PC-9 (cell line): ENCODE data around the gene MYOF. TPM values are rescaled to one million over a fixed set of nuclear protein-coding genes. Genes with fewer than 3 reads are reported as not detected.

Experiments used
- Bru-seq: library from RNA; stranded (reverse); fragments of 400-500 nt; gene quantifications from one replicate; lab custom pipeline; 2021; lab: Mats Ljungman, UMichigan
- BruChase-seq, 2 experiments: library from RNA; stranded (reverse); fragments of 400-500 nt; gene quantifications; one replicate each; lab custom pipeline; 2021; lab: Mats Ljungman, UMichigan
- BruUV-seq: library from RNA; stranded (reverse); fragments of 400-500 nt; replicated peaks from 2 replicates; lab custom pipeline; 2021; lab: Mats Ljungman, UMichigan
- CTCF ChIA-PET: fragments of 300-600 bp; sonication (Branson Sonifier 250); formaldehyde crosslinking; loops from one replicate; lab custom pipeline; 2022; ENCODE audit warnings: antibody characterized with exemption; lab: Charles Lee
- POLR2A ChIA-PET: fragments of 300-600 bp; sonication (Branson Sonifier 250); formaldehyde crosslinking; loops from one replicate; lab custom pipeline; 2022; ENCODE audit warnings: antibody characterized with exemption; ENCODE audit not compliant: unreplicated experiment; lab: Charles Lee
- DNase-seq, 2 experiments: peaks; one replicate each; pipeline versions ENCODE4 v3.0.0 to v3.0.0-alpha.2; 2015 to 2022; ENCODE audit warnings: mixed read lengths in 1 of 2
- H2AFZ ChIP-seq: fragments of 200-600 bp; sonication (generic); 2 replicates; pipeline ENCODE4 v1.8.1; 2017; ENCODE audit warnings: antibody characterized with exemption
- H3F3A ChIP-seq: fragments of 200-600 bp; sonication (generic); 2 replicates; pipeline ENCODE4 v1.8.1; 2017; ENCODE audit warnings: antibody characterized with exemption, mild to moderate bottlenecking, low read depth; ENCODE audit not compliant: insufficient read depth
- H3K27ac ChIP-seq: fragments of 200-600 bp; sonication (generic); 2 replicates; pipeline ENCODE4 v1.6.1; 2016; ENCODE audit warnings: mixed run types
- H3K27me3 ChIP-seq: fragments of 200-600 bp; sonication (generic); 2 replicates; pipeline ENCODE4 v1.6.1; 2016; ENCODE audit warnings: low read depth, mixed run types; ENCODE audit not compliant: insufficient read depth
- H3K36me3 ChIP-seq: fragments of 200-600 bp; sonication (generic); 2 replicates; pipeline ENCODE4 v1.6.1; 2016; ENCODE audit warnings: low read depth, mixed run types
- H3K4me1 ChIP-seq: fragments of 200-600 bp; sonication (generic); replicated peaks from 2 replicates; pipeline ENCODE4 v1.6.1; 2016; ENCODE audit warnings: mixed run types; ENCODE audit not compliant: insufficient read depth
- H3K4me2 ChIP-seq: fragments of 200-600 bp; sonication (generic); 2 replicates; pipeline ENCODE4 v1.6.1; 2017; ENCODE audit warnings: mixed run types
- H3K4me3 ChIP-seq: fragments of 200-600 bp; sonication (generic); 2 replicates; pipeline ENCODE4 v1.6.1; 2016; ENCODE audit warnings: mixed run types
- H3K79me2 ChIP-seq: fragments of 200-600 bp; sonication (generic); 2 replicates; pipeline ENCODE4 v1.6.1; 2017; ENCODE audit warnings: low read depth, mixed run types
- H3K9me2 ChIP-seq: fragments of 200-600 bp; sonication (generic); 2 replicates; pipeline ENCODE4 v1.8.1; 2017; ENCODE audit warnings: mild to moderate bottlenecking; ENCODE audit not compliant: insufficient read depth
- H3K9me3 ChIP-seq: fragments of 200-600 bp; sonication (generic); 2 replicates; pipeline ENCODE4 v1.8.1; 2016; ENCODE audit warnings: low read depth; ENCODE audit not compliant: insufficient read depth
- H4K20me1 ChIP-seq: fragments of 200-600 bp; sonication (generic); 2 replicates; pipeline ENCODE4 v1.8.1; 2017; ENCODE audit not compliant: insufficient read depth
- EZH2 ChIP-seq: fragments of 200-600 bp; sonication (generic); IDR thresholded peaks from 2 replicates; pipeline ENCODE4 v1.8.0; 2017; ENCODE audit warnings: antibody characterized with exemption, low read depth
- intact Hi-C: fragments of 100-400 bp; cut with micrococcal nuclease; formaldehyde crosslinking; loops from one replicate; pipeline ENCODE4 v1.10.0; 2022; ENCODE audit not compliant: unreplicated experiment
- long read RNA-seq: library from polyadenylated mRNA; stranded (forward); transcript quantifications from one replicate; pipeline ENCODE4 v2.0.0, GENCODE V29; 2022
- total RNA-seq: library from RNA; stranded (reverse); gene quantifications from 2 replicates; pipeline ENCODE4 v1.2.3, GENCODE V29; 2021
- TF ChIP-seq, protein P1 (sequence below): fragments of 200-600 bp; sonication (generic); conservative IDR thresholded peaks from 2 replicates; pipeline ENCODE4 v1.6.1; 2017; ENCODE audit warnings: mixed run types, antibody characterized with exemption, mild to moderate bottlenecking, moderate library complexity

Gene MYOF, protein sequence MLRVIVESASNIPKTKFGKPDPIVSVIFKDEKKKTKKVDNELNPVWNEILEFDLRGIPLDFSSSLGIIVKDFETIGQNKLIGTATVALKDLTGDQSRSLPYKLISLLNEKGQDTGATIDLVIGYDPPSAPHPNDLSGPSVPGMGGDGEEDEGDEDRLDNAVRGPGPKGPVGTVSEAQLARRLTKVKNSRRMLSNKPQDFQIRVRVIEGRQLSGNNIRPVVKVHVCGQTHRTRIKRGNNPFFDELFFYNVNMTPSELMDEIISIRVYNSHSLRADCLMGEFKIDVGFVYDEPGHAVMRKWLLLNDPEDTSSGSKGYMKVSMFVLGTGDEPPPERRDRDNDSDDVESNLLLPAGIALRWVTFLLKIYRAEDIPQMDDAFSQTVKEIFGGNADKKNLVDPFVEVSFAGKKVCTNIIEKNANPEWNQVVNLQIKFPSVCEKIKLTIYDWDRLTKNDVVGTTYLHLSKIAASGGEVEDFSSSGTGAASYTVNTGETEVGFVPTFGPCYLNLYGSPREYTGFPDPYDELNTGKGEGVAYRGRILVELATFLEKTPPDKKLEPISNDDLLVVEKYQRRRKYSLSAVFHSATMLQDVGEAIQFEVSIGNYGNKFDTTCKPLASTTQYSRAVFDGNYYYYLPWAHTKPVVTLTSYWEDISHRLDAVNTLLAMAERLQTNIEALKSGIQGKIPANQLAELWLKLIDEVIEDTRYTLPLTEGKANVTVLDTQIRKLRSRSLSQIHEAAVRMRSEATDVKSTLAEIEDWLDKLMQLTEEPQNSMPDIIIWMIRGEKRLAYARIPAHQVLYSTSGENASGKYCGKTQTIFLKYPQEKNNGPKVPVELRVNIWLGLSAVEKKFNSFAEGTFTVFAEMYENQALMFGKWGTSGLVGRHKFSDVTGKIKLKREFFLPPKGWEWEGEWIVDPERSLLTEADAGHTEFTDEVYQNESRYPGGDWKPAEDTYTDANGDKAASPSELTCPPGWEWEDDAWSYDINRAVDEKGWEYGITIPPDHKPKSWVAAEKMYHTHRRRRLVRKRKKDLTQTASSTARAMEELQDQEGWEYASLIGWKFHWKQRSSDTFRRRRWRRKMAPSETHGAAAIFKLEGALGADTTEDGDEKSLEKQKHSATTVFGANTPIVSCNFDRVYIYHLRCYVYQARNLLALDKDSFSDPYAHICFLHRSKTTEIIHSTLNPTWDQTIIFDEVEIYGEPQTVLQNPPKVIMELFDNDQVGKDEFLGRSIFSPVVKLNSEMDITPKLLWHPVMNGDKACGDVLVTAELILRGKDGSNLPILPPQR (N-terminal part only)
- total RNA-seq (255 and 274 TPM in 2 replicates), Bru-seq, nascent RNA (percentile 94 among the genes with signal in this experiment), BruChase-seq, experiment 1, labeled RNA remaining after a 2-hour chase (percentile 94 among the genes with signal in this experiment), BruChase-seq, experiment 2, labeled RNA remaining after a 6-hour chase (percentile 92 among the genes with signal in this experiment)
- long read RNA-seq, partial matches to known transcripts, result 20 of 37 reads
- long read RNA-seq, other reads (novel, unspliced or antisense), result 13 of 37 reads

DNA sequence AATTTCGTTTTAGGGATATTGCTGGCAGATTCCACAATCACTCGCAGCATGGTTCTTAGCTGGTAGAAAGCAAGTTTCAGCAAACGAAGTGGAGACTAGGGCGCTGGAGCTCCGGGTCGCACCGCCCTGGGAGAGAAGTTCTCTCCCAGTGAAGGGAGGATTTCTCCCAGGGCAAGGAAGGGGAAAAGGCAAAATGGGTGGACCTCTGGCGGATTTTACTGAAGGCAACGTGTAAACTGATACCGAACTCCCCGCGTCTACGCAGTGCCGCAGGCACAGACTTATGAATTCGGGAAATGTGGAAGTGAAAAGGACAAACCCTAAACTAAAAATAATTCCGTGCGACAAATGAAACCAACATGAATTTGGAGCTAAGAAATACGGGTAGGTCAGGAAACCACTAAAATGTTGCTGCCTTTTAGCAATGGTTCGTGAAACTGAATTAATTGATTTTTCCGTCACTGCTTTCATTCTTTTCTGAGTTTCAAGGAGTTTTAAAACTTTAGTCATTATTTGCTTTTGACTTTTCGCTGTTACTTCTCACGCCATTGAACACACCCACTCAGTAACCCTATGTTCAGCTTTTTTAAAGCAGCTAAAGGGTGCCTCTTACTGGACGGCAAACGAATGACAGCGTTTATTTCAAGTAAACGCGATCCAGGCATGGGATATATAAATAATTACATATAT, at the start of gene MYOF:
MYOF (minus strand) TSS at position 190 of the 690 bp plus-strand sequence; CDS start at position 50, 140 bp downstream.
- peaks cover 10% of the 10 kb centered on the region; the same call in 1 of the 2 replicates for H3F3A ChIP-seq
- H2AFZ ChIP-seq, result no peak within 1 kb of the TSS
- H3K27ac ChIP-seq, result peak within 1 kb of the TSS; percentile 99
- peaks cover 46% of the 10 kb centered on the region for H3K79me2 ChIP-seq
- TF ChIP-seq, protein P1, sequence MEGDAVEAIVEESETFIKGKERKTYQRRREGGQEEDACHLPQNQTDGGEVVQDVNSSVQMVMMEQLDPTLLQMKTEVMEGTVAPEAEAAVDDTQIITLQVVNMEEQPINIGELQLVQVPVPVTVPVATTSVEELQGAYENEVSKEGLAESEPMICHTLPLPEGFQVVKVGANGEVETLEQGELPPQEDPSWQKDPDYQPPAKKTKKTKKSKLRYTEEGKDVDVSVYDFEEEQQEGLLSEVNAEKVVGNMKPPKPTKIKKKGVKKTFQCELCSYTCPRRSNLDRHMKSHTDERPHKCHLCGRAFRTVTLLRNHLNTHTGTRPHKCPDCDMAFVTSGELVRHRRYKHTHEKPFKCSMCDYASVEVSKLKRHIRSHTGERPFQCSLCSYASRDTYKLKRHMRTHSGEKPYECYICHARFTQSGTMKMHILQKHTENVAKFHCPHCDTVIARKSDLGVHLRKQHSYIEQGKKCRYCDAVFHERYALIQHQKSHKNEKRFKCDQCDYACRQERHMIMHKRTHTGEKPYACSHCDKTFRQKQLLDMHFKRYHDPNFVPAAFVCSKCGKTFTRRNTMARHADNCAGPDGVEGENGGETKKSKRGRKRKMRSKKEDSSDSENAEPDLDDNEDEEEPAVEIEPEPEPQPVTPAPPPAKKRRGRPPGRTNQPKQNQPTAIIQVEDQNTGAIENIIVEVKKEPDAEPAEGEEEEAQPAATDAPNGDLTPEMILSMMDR, result peak; percentile 43; the same call in 1 of the 2 replicates
- TF ChIP-seq EZH2, result no peak
- CTCF ChIA-PET, result interaction anchor here (0.5 to 2.5 kb wide), 11 partner anchors 11 to 613 kb away, joined by 3 to 20 read pairs (median 3); no protein-coding TSS in a partner anchor
- peak within 1 kb of the TSS; percentile 79 for H3K4me2 ChIP-seq
- intact Hi-C loops, result loop anchor here (1.0 to 2.0 kb wide), 6 partner anchors 16 to 106 kb away; no protein-coding TSS in a partner anchor
- BruUV-seq, result no TSS peak
- POLR2A ChIA-PET, result interaction anchor here (0.6 to 1.6 kb wide), 16 partner anchors 11 to 1754 kb away, joined by 3 to 18 read pairs (median 5); partner anchors contain the start of gene CEP55
- peak within 1 kb of the TSS; percentile 67 for H3K4me3 ChIP-seq
- no peaks in the 10 kb centered on the region for H4K20me1 ChIP-seq
- H3K27me3 ChIP-seq, result no peaks in the 10 kb centered on the region
- DNase-seq, result peak; percentile 56 to 75
- 0 out of 2 replicates have a peak, but pooled peaks cover 4% of the 10 kb centered on the region for H3K4me1 ChIP-seq
- H3K36me3 ChIP-seq, result no peaks in the 10 kb centered on the region
- H3K9me2 ChIP-seq, result no peaks in the 10 kb centered on the region
- H3K9me3 ChIP-seq, result no peaks in the 10 kb centered on the region

DNA sequence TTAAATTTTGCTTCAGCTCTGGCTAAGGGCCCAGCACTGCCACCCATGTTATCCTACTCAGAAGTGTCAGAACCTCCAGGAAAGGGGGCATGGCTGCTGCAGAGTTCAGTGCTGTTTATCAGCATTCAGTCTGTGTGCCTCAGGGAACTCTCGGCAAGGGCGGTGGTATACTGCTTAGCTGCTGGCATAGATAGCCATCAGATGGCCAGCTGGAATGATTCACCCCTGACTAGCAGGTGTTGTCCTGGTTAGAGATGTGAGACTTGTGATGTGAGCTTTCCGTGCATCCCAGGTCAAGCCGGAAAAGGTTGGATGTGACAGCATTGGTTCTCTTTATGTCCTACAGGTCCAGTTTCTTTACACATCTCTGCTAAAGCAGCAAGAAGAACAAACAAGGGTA, 36.4 kb upstream of the MYOF start:
- intact Hi-C loops, result loop anchor here (10.0 kb wide), 1 partner anchor 444 kb away; the partner anchor contains the start of gene CYP26A1
- H3K36me3 ChIP-seq, result no peaks in the 10 kb centered on the region
- H3K4me2 ChIP-seq, result no peak overlapping the region
- no peaks in the 10 kb centered on the region for H4K20me1 ChIP-seq
- DNase-seq, result peak in 1 of 2 experiments; percentile 72
- H2AFZ ChIP-seq, result no peak overlapping the region
- no peak for TF ChIP-seq EZH2
- TF ChIP-seq, protein P1, result no peak
- H3K27me3 ChIP-seq, result no peaks in the 10 kb centered on the region
- POLR2A ChIA-PET, result no interaction called here
- no peak overlapping the region for H3K4me3 ChIP-seq
- no peaks in the 10 kb centered on the region for H3K79me2 ChIP-seq
- no peak overlapping the region for H3K27ac ChIP-seq
- H3K9me2 ChIP-seq, result no peaks in the 10 kb centered on the region
- no TSS peak for BruUV-seq
- CTCF ChIA-PET, result no interaction called here
- no peaks in the 10 kb centered on the region; the same call in 1 of the 2 replicates for H3K9me3 ChIP-seq
- H3K4me1 ChIP-seq, result no peaks in the 10 kb centered on the region
- H3F3A ChIP-seq, result no peaks in the 10 kb centered on the region
